Thyroid gland (tissue), 4 donors: ENCODE data around the gene PARVB.

Experiments used
- CTCF ChIP-seq, 6 experiments: fragments of 200-600 bp in 3 of 6; fragments of 450-650 bp in 3 of 6; sonication (generic) in 3 of 6; IDR thresholded peaks; one replicate each; pipeline ENCODE4 v1.5.1; 2016 to 2019; ENCODE audit warnings: antibody characterized with exemption in 6 of 6, mild to moderate bottlenecking in 2 of 6, inconsistent platforms in 1 of 6, moderate library complexity in 1 of 6
- POLR2A ChIP-seq, 2 donors: fragments of 450-650 bp; IDR thresholded peaks; one replicate each; pipeline ENCODE4 v1.6.1; 2017; ENCODE audit warnings: antibody characterized with exemption in 2 of 2, mild to moderate bottlenecking in 2 of 2, moderate library complexity in 1 of 2

DNA sequence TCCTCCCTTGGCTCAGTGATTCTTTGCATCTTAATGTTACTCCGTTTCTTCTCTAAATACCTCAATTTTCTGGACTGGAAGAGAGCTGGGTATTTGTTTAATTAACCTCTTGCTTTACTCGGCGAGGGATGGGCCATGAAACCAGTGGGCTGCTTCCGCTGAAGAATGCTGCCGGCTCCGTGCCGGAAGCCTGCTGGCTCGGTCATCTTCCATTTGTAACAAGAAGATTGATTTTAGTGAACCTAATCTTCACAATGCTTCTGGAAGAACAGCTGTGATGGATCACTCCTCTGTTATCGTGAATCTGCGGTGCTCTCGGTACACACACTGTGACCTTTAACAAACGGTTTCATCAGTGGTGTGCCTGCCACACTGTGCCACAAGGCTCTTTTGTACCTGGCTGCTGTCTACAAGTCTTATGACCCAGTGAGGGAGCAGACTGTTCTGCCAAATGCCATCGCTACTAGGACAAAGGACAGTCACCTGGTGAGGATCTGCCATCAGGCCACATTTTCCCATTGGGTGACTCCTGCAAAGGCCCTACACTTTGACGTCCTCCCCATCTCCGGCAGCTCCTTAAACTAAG, 25.3 kb upstream of the PARVB start:
- TF ChIP-seq CTCF (IDR thresholded peaks at IDR 0.05) = no peak
- TF ChIP-seq POLR2A (IDR thresholded peaks at IDR 0.05) = no peak
